ENCODE results near the gene C2CD4B.

- TF ChIP-seq POLR2A (IDR thresholded peaks at IDR 0.05; ENCODE audit: extremely low read depth, insufficient read length) = no peak
- TF ChIP-seq CTCF (IDR thresholded peaks at IDR 0.05; ENCODE audit: low read depth, low read length) = no peak
Measured at GRCh38 chr15:62164396-62165103, 535 bp downstream of the C2CD4B start.

Data from NB4 (cell line).